Thoracic aorta (tissue), 2 donors: ENCODE data around the gene TCEA3. TPM values are rescaled to one million over a fixed set of nuclear protein-coding genes. Genes with fewer than 3 reads are reported as not detected.

ENCODE experiments used
- ATAC-seq: fragments of 150-250 bp; one replicate; pipeline ENCODE4 v1.8.0; 2017; ENCODE audit warnings: low read depth; ENCODE audit not compliant: insufficient number of reproducible peaks, low FRiP score
- DNase-seq: peaks from one replicate; pipeline ENCODE4 v3.0.0-alpha.2; 2020; ENCODE audit warnings: low spot score
- H3K27ac ChIP-seq, 2 donors: fragments of 200-600 bp; sonication (generic); 1 replicate in 1 of 2; 2 replicates in 1 of 2; pipeline ENCODE4 v1.5.1; 2016; ENCODE audit warnings: mild to moderate bottlenecking in 2 of 2, moderate library complexity in 2 of 2
- H3K27me3 ChIP-seq: fragments of 200-600 bp; sonication (generic); replicated peaks from 2 replicates; pipeline ENCODE4 v1.6.0; 2016; ENCODE audit warnings: mild to moderate bottlenecking; ENCODE audit not compliant: insufficient read depth
- H3K36me3 ChIP-seq: fragments of 200-600 bp; sonication (generic); one replicate; pipeline ENCODE4 v1.5.1; 2016
- H3K4me1 ChIP-seq, 2 donors: fragments of 200-600 bp; sonication (generic); 1 replicate in 1 of 2; 2 replicates in 1 of 2; pipeline versions ENCODE4 v1.5.1 to v1.6.0; 2016; ENCODE audit warnings: low read depth in 2 of 2, mild to moderate bottlenecking in 1 of 2; ENCODE audit not compliant: control insufficient read depth in 1 of 2
- H3K4me3 ChIP-seq: fragments of 200-600 bp; sonication (generic); 2 replicates; pipeline ENCODE4 v1.5.1; 2016; ENCODE audit warnings: mild to moderate bottlenecking
- H3K9me3 ChIP-seq: fragments of 200-600 bp; sonication (generic); 2 replicates; pipeline ENCODE4 v1.5.1; 2016
- CTCF ChIP-seq: fragments of 200-600 bp; sonication (generic); IDR thresholded peaks from one replicate; pipeline ENCODE4 v1.5.1; 2019; ENCODE audit warnings: antibody characterized with exemption
- total RNA-seq, 2 donors: library from RNA; depleted of rRNA; stranded (reverse); fragments of >200 nt; gene quantifications; one replicate each; pipeline versions ENCODE4 v1.1.0 to v1.2.3, GENCODE V29; 2016

TCEA3 gene
- total RNA-seq, 2 donors from 2014 or later = 22.2 to 39.5 TPM

GRCh38 chr1:23362218-23362713 lies 62.3 kb downstream of the TCEA3 start:
- Histone ChIP-seq H3K4me3 (no peak overlapping the region), H3K9me3 (peaks cover 20% of the 10 kb centered on the region), H3K27ac (no peak overlapping the region), H3K27me3 (no peaks in the 10 kb centered on the region), H3K4me1 (peaks cover 15 to 34% of the 10 kb centered on the region in 2 donors), H3K36me3 (peaks cover 32% of the 10 kb centered on the region)
- TF ChIP-seq CTCF = no peak
- DNase-seq = no peak
- ATAC-seq = no peak

GRCh38 chr1:23358310-23358875 lies 66.2 kb downstream of the TCEA3 start:
- Histone ChIP-seq H3K4me3 (no peak overlapping the region), H3K36me3 (peaks cover 29% of the 10 kb centered on the region), H3K9me3 (peaks cover 20% of the 10 kb centered on the region), H3K27ac (peak overlapping the region; percentile 24 to 35), H3K27me3 (no peaks in the 10 kb centered on the region), H3K4me1 (peaks cover 19 to 30% of the 10 kb centered on the region in 2 donors)
- no peak for DNase-seq
- ATAC-seq = no peak
- no peak for TF ChIP-seq CTCF

- no peak for TF ChIP-seq CTCF
- Histone ChIP-seq H3K4me3 (no peak overlapping the region), H3K36me3 (peaks cover 19% of the 10 kb centered on the region), H3K27me3 (no peaks in the 10 kb centered on the region), H3K27ac (peak overlapping the region in 1 of 2 donors; percentile 34), H3K4me1 (peaks cover 19 to 30% of the 10 kb centered on the region in 2 donors), H3K9me3 (peaks cover 13% of the 10 kb centered on the region)
- ATAC-seq = no peak
- DNase-seq = no peak
Observed at GRCh38 chr1:23357138-23357908, 67.2 kb downstream of the TCEA3 start.

- H3K4me1 ChIP-seq = peaks cover 19 to 30% of the 10 kb centered on the region in 2 donors
- peaks cover 6% of the 10 kb centered on the region for H3K9me3 ChIP-seq
- peaks cover 11% of the 10 kb centered on the region for H3K36me3 ChIP-seq
- H3K27ac ChIP-seq = no peak overlapping the region
- ATAC-seq (no peak), DNase-seq (no peak)
- no peak for TF ChIP-seq CTCF
- no peaks in the 10 kb centered on the region for H3K27me3 ChIP-seq
- no peak overlapping the region for H3K4me3 ChIP-seq
Observed at GRCh38 chr1:23356471-23357137, 67.9 kb downstream of the TCEA3 start.

GRCh38 chr1:23354245-23354644 lies 70.3 kb downstream of the TCEA3 start:
- Histone ChIP-seq H3K36me3 (no peaks in the 10 kb centered on the region), H3K27ac (no peak overlapping the region), H3K27me3 (no peaks in the 10 kb centered on the region), H3K4me1 (peaks cover 19 to 30% of the 10 kb centered on the region in 2 donors), H3K9me3 (no peaks in the 10 kb centered on the region), H3K4me3 (no peak overlapping the region)
- no peak for TF ChIP-seq CTCF
- ATAC-seq (no peak), DNase-seq (no peak)
